K562 (cell line): Measurements from ENCODE around the gene YJEFN3. TPM values are rescaled to one million over a fixed set of nuclear protein-coding genes. Genes with fewer than 3 reads are reported as not detected.

Experiments used
- ATAC-seq: fragments of 200-7000 bp; cut with Tn5 transposase; 3 replicates; pipeline ENCODE4 v1.9.1; 2020; ENCODE audit warnings: moderate library complexity
- BruUV-seq: library from RNA; stranded (reverse); fragments of 400-500 nt; replicated peaks from 2 replicates; lab custom pipeline; 2021; lab: Mats Ljungman, UMichigan
- CTCF ChIA-PET: fragments of 300-600 bp; formaldehyde crosslinking; extraction: SDS; loops from one replicate; lab custom pipeline; 2021; ENCODE audit warnings: low intra/inter-chr PET ratio; lab: Yijun Ruan, JAX
- POLR2A ChIA-PET: fragments of 300-600, 350-650 bp; sonication (Branson Sonifier 250); formaldehyde crosslinking; extraction: SDS; loops from one replicate; lab custom pipeline; 2021; ENCODE audit warnings: antibody characterized with exemption, inconsistent platforms; lab: Yijun Ruan, JAX
- DNase-seq, 4 experiments: peaks; one replicate each; pipeline versions ENCODE4 v3.0.0 to v3.0.0-alpha.2; 2011 to 2018; ENCODE audit warnings: low spot score in 3 of 4, mixed read lengths in 3 of 4; ENCODE audit errors: extremely low read depth in 1 of 4
- FAIRE-seq: peaks from 2 replicates; lab custom pipeline; 2011; peaks lifted over from hg19 to GRCh38; lab: Jason Lieb, UNC
- H2AFZ ChIP-seq: 2 replicates; pipeline ENCODE4 v1.6.0; 2011; ENCODE audit warnings: low read depth, low read length, control low read depth, inconsistent platforms
- H3K27ac ChIP-seq: fragments of 200-600 bp; 3 replicates; pipeline ENCODE4 v1.8.0; 2011; ENCODE audit warnings: low read depth, mild to moderate bottlenecking, control low read depth, inconsistent platforms, low read length, moderate library complexity, mixed read lengths; ENCODE audit errors: extremely low read depth
- H3K27me3 ChIP-seq, 2 experiments: fragments of 300-600 bp in 1 of 2; 2 replicates in 1 of 2; 3 replicates in 1 of 2; pipeline versions ENCODE4 v1.6.0 to v1.8.0; 2011; ENCODE audit warnings: inconsistent platforms in 2 of 2, low read length in 2 of 2, mild to moderate bottlenecking in 1 of 2, mixed read lengths in 1 of 2, moderate library complexity in 1 of 2; ENCODE audit not compliant: control insufficient read depth in 2 of 2, insufficient read depth in 2 of 2
- H3K36me3 ChIP-seq: fragments of 300-600 bp; 3 replicates; pipeline ENCODE4 v1.8.0; 2011; ENCODE audit warnings: mild to moderate bottlenecking, low read length, inconsistent platforms; ENCODE audit not compliant: control insufficient read depth, insufficient read depth
- H3K4me1 ChIP-seq, 2 experiments: fragments of 200-600 bp in 1 of 2; replicated peaks in 1 of 2; 2 replicates in 1 of 2; 3 replicates in 1 of 2; pipeline versions ENCODE4 v1.5.1 to v1.8.0; 2011; ENCODE audit warnings: inconsistent platforms in 2 of 2, low read length in 2 of 2, mild to moderate bottlenecking in 1 of 2, mixed read lengths in 1 of 2, moderate library complexity in 1 of 2; ENCODE audit not compliant: control insufficient read depth in 2 of 2, insufficient read depth in 2 of 2
- H3K4me2 ChIP-seq: 2 replicates; pipeline ENCODE4 v1.6.1; 2011; ENCODE audit warnings: low read length, control low read depth, inconsistent platforms, mixed read lengths; ENCODE audit not compliant: insufficient read depth
- H3K4me3 ChIP-seq: fragments of 200-600 bp; sonication (generic), shearing (Covaris generic); 2 replicates; pipeline ENCODE4 v1.5.1; 2016; ENCODE audit warnings: control low read depth, inconsistent platforms
- H3K79me2 ChIP-seq: fragments of 200-600 bp; 3 replicates; pipeline ENCODE4 v1.8.0; 2011; ENCODE audit warnings: low read length, inconsistent platforms; ENCODE audit not compliant: control insufficient read depth, insufficient read depth
- H3K9ac ChIP-seq, 2 experiments: 2 replicates each; pipeline versions ENCODE4 v1.6.0 to v1.6.1; 2011; ENCODE audit warnings: low read depth in 2 of 2, low read length in 2 of 2, control low read depth in 1 of 2, inconsistent platforms in 1 of 2, mild to moderate bottlenecking in 1 of 2, mixed read lengths in 1 of 2; ENCODE audit not compliant: insufficient read depth in 1 of 2
- H3K9me1 ChIP-seq: one replicate; pipeline ENCODE4 v1.6.0; 2011; ENCODE audit warnings: inconsistent platforms, mild to moderate bottlenecking, low read length, moderate library complexity; ENCODE audit not compliant: control insufficient read depth, insufficient read depth
- H3K9me3 ChIP-seq: replicated peaks from 2 replicates; pipeline ENCODE4 v1.5.1; 2011; ENCODE audit warnings: low read depth, low read length, inconsistent platforms; ENCODE audit not compliant: control insufficient read depth, insufficient read depth
- H4K20me1 ChIP-seq: replicated peaks from 2 replicates; pipeline ENCODE4 v1.6.1; 2011; ENCODE audit warnings: low read length, inconsistent platforms, mixed read lengths; ENCODE audit not compliant: control insufficient read depth, insufficient read depth
- CBX1 ChIP-seq: sonication (generic); IDR thresholded peaks from 2 replicates; pipeline ENCODE4 v1.6.1; 2016; ENCODE audit warnings: antibody characterized with exemption, low read depth, mild to moderate bottlenecking
- CBX3 ChIP-seq, 2 experiments: IDR thresholded peaks; 1 replicate in 1 of 2; 2 replicates in 1 of 2; pipeline ENCODE4 v1.6.1; 2012; ENCODE audit warnings: inconsistent platforms in 2 of 2, low read length in 2 of 2, borderline replicate concordance in 1 of 2, control low read depth in 1 of 2
- CREB1 ChIP-seq, 2 experiments: sonication (generic) in 1 of 2; formaldehyde crosslinking in 1 of 2; IDR thresholded peaks; 2 replicates each; pipeline versions ENCODE4 v1.6.1 to v1.8.0; 2012 to 2022; ENCODE audit warnings: inconsistent platforms in 1 of 2, mild to moderate bottlenecking in 1 of 2, missing genetic modification reagents in 1 of 2, moderate library complexity in 1 of 2
- CREM ChIP-seq: IDR thresholded peaks from 2 replicates; pipeline ENCODE4 v1.6.1; 2014; ENCODE audit warnings: antibody characterized with exemption, low read depth
- CXXC5 ChIP-seq: fragments of 250-450 bp; sonication (Bioruptor Pico); IDR thresholded peaks from 2 replicates; pipeline ENCODE4 v1.8.0; 2022; ENCODE audit warnings: inconsistent platforms, mild to moderate bottlenecking, moderate library complexity
- GATAD2B ChIP-seq: fragments of 450-650 bp; IDR thresholded peaks from 2 replicates; pipeline ENCODE4 v1.6.1; 2017; ENCODE audit warnings: mild to moderate bottlenecking, borderline replicate concordance
- KLF1 ChIP-seq: fragments of 450-650 bp; IDR thresholded peaks from 2 replicates; pipeline ENCODE4 v1.6.1; 2016; ENCODE audit warnings: missing genetic modification characterization, missing compliant biosample characterization
- PHB ChIP-seq: fragments of 250-450 bp; sonication (Bioruptor Pico); IDR thresholded peaks from 2 replicates; pipeline ENCODE4 v1.5.0; 2021
- POLR2G ChIP-seq: fragments of 200-400 bp; formaldehyde crosslinking; IDR thresholded peaks from 2 replicates; pipeline ENCODE4 v1.6.1; 2017; ENCODE audit warnings: low read depth, mild to moderate bottlenecking, antibody characterized with exemption, low read length, moderate library complexity
- RB1 ChIP-seq: fragments of 450-650 bp; IDR thresholded peaks from 2 replicates; pipeline ENCODE4 v1.6.1; 2017; ENCODE audit warnings: low read depth, mild to moderate bottlenecking
- TBP ChIP-seq: optimal IDR thresholded peaks from 2 replicates; pipeline ENCODE3; 2011; ENCODE audit warnings: low read depth, low read length, improper control_type of control experiment
- ZBTB7A ChIP-seq: IDR thresholded peaks from 2 replicates; pipeline ENCODE4 v1.6.1; 2011; ENCODE audit warnings: low read depth, mild to moderate bottlenecking, low read length, moderate library complexity, borderline replicate concordance; ENCODE audit not compliant: control insufficient read depth
- ZNF347 ChIP-seq: fragments of 450-650 bp; formaldehyde crosslinking; IDR thresholded peaks from 2 replicates; pipeline ENCODE4 v1.4.0; 2020; ENCODE audit warnings: low read depth, mild to moderate bottlenecking, moderate library complexity
- ZNF77 ChIP-seq: fragments of 250-450 bp; sonication (Bioruptor Pico); IDR thresholded peaks from 2 replicates; pipeline ENCODE4 v1.5.0; 2020
- WGBS: fragments of 100-300 bp; shearing (Covaris generic); methylation state at CpG from one replicate; pipeline ENCODE4 v1.1.6; 2016; ENCODE audit warnings: low coverage, mixed read lengths; ENCODE audit not compliant: insufficient coverage; ENCODE audit errors: missing lambda C conversion rate; 5-methylcytosine and 5-hydroxymethylcytosine counted together
- in situ Hi-C: fragments of 300-500 bp; cut with MboI; formaldehyde crosslinking; loops from 4 replicates; pipeline ENCODE4 v1.15.0; 2018; ENCODE audit warnings: inconsistent platforms, mixed read lengths
- intact Hi-C: fragments of 100-400 bp; cut with micrococcal nuclease; formaldehyde crosslinking; loops from 2 replicates; pipeline ENCODE4 v1.14.2; 2022
- polyA plus RNA-seq, 8 experiments: library from polyadenylated mRNA; depleted of rRNA in 4 of 8; stranded (reverse) in 5 of 8; unstranded in 3 of 8; fragments of >200 nt; fragmentation: Nextera tagmentation in 2 of 8; fragmentation: Illumina TruSeq in 1 of 8; extraction: Ambion mirVana in 2 of 8; extraction: Trizol in 1 of 8; gene quantifications; 2 replicates each; pipeline versions ENCODE4 v1.2.1 to v1.2.3, GENCODE V29; 2011 to 2014; ENCODE audit warnings: inconsistent platforms in 1 of 8, missing spikeins in 1 of 8
- total RNA-seq, 7 experiments: library from RNA; depleted of rRNA in 6 of 7; stranded (reverse); fragments of >200 nt in 6 of 7; fragmentation: Illumina TruSeq in 2 of 7; extraction: Trizol in 2 of 7; gene quantifications; 2 replicates each; pipeline versions ENCODE4 v1.2.1 to v1.2.3, GENCODE V29; 2011 to 2021; ENCODE audit warnings: low replicate concordance in 1 of 7
- TF ChIP-seq, protein P1 (sequence below): sonication (generic); formaldehyde crosslinking; IDR thresholded peaks from 2 replicates; pipeline ENCODE4 v1.9.0; 2022; ENCODE audit warnings: mild to moderate bottlenecking, missing genetic modification reagents
- TF ChIP-seq, protein P2 (sequence below): sonication (generic); formaldehyde crosslinking; IDR thresholded peaks from 2 replicates; pipeline ENCODE4 v1.9.0; 2022; ENCODE audit warnings: mild to moderate bottlenecking, missing genetic modification reagents
- TF ChIP-seq, protein P3 (sequence below), 2 experiments: fragments of 450-650 bp; conservative IDR thresholded peaks; 2 replicates each; pipeline ENCODE4 v1.6.1; 2017; ENCODE audit warnings: mild to moderate bottlenecking in 2 of 2, moderate library complexity in 2 of 2
- TF ChIP-seq, protein P4 (sequence below): fragments of 450-650 bp; conservative IDR thresholded peaks from 2 replicates; pipeline ENCODE4 v1.6.1; 2016; ENCODE audit warnings: missing genetic modification characterization, low read depth, mild to moderate bottlenecking, missing compliant biosample characterization, moderate library complexity

The YJEFN3 gene
- total and polyA plus RNA-seq, 9 of the 15 experiments (the other 6 are each of a cell fraction or from before 2014, with no cell fraction given) = 0.04 to 5.8 (median 1.3) TPM; not detected in 1

DNA sequence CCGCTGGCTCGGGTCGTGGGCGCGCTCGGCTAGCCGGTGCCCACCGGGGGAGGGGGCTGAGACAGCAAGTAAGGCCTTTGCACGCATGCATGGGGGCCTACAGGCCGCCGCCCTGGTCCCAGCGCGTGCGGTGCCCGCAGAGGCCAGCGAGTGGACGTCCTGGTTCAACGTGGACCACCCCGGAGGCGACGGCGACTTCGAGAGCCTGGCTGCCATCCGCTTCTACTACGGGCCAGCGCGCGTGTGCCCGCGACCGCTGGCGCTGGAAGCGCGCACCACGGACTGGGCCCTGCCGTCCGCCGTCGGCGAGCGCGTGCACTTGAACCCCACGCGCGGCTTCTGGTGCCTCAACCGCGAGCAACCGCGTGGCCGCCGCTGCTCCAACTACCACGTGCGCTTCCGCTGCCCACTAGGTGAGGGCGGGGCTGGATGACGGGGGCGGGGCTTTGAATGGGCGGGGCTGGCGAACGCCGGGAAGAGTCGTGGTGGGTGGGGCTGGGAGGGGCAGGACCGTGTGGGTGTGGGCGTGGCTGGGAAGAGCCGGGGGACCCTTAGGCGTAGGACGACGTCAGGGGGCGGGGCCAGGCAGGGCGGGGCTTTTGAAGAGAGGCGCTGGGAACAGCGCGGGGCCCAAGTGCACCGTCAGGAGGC is 11.5 kb downstream of the YJEFN3 start:
- 0 out of 5 replicates have a peak, but pooled peaks cover 0 to under 1% of the 10 kb centered on the region in 2 experiments for H3K27me3 ChIP-seq
- peaks cover 2 to 71% of the 10 kb centered on the region in 2 experiments; a peak in 2 of 5 replicates for H3K4me1 ChIP-seq
- intact Hi-C loops = no loop called here
- peak overlapping the region; percentile 34 for H3K4me3 ChIP-seq
- WGBS = 62% methylated on average over 38 of the region's 74 CpGs
- no peaks in the 10 kb centered on the region; the same call in 1 of the 2 replicates for H3K9me3 ChIP-seq
- peak overlapping the region; percentile 68; the same call in 1 of the 3 replicates for H3K27ac ChIP-seq
- peak overlapping the region; percentile 82 for H2AFZ ChIP-seq
- in situ Hi-C loops = loop anchor here (25.0 kb wide), 1 partner anchor 97 kb away; the partner anchor contains the start of genes GMIP and LPAR2
- BruUV-seq = no TSS peak
- H3K9ac ChIP-seq = no peak overlapping the region; a peak in 1 of 4 replicates
- ATAC-seq (peak; percentile 88), DNase-seq (peak; percentile 92 to 97 (median 96)), FAIRE-seq (peak; percentile 65)
- H3K79me2 ChIP-seq = no peaks in the 10 kb centered on the region
- POLR2A ChIA-PET = interaction anchor here (0.6 kb wide), 1 partner anchor 17 kb away, joined by 3 read pairs; no protein-coding TSS in a partner anchor
- H3K9me1 ChIP-seq = no peaks in the 10 kb centered on the region
- CTCF ChIA-PET = no interaction called here
- H4K20me1 ChIP-seq = no peaks in the 10 kb centered on the region
- no peaks in the 10 kb centered on the region for H3K36me3 ChIP-seq
- peak overlapping the region; percentile 62; the same call in 1 of the 2 replicates for H3K4me2 ChIP-seq
- TF ChIP-seq ZNF77 (CRISPR knock-in tag) = no peak
- TF ChIP-seq, protein P1, sequence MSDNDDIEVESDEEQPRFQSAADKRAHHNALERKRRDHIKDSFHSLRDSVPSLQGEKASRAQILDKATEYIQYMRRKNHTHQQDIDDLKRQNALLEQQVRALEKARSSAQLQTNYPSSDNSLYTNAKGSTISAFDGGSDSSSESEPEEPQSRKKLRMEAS (CRISPR knock-in tag) = peak; percentile 91
- TF ChIP-seq ZBTB7A = peak; percentile 18; the same call in 1 of the 2 replicates
- TF ChIP-seq CBX1 = peak; percentile 66
- peak; percentile 58 for TF ChIP-seq CREB1 (IDR thresholded peaks at IDR 0.05)
- no peak for TF ChIP-seq CREB1 (CRISPR knock-in tag; IDR thresholded peaks at IDR 0.05)
- TF ChIP-seq TBP = peak; percentile 6
- 0 out of 2 replicates have a peak, but pooled peaks have one; percentile 46 for TF ChIP-seq KLF1
- TF ChIP-seq, protein P2, sequence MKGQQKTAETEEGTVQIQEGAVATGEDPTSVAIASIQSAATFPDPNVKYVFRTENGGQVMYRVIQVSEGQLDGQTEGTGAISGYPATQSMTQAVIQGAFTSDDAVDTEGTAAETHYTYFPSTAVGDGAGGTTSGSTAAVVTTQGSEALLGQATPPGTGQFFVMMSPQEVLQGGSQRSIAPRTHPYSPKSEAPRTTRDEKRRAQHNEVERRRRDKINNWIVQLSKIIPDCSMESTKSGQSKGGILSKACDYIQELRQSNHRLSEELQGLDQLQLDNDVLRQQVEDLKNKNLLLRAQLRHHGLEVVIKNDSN (CRISPR knock-in tag) = peak; percentile 47; the same call in 1 of the 2 replicates
- TF ChIP-seq RB1 = 0 out of 2 replicates have a peak, but pooled peaks have one; percentile 12
- peak; percentile 52 for TF ChIP-seq POLR2G
- TF ChIP-seq PHB = no peak
- TF ChIP-seq, protein P3, sequence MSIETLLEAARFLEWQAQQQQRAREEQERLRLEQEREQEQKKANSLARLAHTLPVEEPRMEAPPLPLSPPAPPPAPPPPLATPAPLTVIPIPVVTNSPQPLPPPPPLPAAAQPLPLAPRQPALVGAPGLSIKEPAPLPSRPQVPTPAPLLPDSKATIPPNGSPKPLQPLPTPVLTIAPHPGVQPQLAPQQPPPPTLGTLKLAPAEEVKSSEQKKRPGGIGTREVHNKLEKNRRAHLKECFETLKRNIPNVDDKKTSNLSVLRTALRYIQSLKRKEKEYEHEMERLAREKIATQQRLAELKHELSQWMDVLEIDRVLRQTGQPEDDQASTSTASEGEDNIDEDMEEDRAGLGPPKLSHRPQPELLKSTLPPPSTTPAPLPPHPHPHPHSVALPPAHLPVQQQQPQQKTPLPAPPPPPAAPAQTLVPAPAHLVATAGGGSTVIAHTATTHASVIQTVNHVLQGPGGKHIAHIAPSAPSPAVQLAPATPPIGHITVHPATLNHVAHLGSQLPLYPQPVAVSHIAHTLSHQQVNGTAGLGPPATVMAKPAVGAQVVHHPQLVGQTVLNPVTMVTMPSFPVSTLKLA (conservative IDR thresholded peaks at IDR 0.05) = peak in 1 of 2 experiments; percentile 43; a peak in 1 of 4 replicates
- TF ChIP-seq CREM = peak; percentile 64; the same call in 1 of the 2 replicates
- TF ChIP-seq CBX3 (IDR thresholded peaks at IDR 0.05; ENCODE audit: borderline replicate concordance in 1 of 2, low read length in 2 of 2) = 0 out of 3 replicates have a peak, but pooled peaks of 1 of the 2 experiments have one; percentile 29
- TF ChIP-seq GATAD2B = peak; percentile 57; the same call in 1 of the 2 replicates
- peak; percentile 54 for TF ChIP-seq CXXC5
- TF ChIP-seq ZNF347 (CRISPR knock-in tag) = no peak
- TF ChIP-seq, protein P4, sequence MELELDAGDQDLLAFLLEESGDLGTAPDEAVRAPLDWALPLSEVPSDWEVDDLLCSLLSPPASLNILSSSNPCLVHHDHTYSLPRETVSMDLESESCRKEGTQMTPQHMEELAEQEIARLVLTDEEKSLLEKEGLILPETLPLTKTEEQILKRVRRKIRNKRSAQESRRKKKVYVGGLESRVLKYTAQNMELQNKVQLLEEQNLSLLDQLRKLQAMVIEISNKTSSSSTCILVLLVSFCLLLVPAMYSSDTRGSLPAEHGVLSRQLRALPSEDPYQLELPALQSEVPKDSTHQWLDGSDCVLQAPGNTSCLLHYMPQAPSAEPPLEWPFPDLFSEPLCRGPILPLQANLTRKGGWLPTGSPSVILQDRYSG = no peak
